H9 (cell line): ENCODE results near the gene ATN1. TPM values are rescaled to one million over a fixed set of nuclear protein-coding genes. Genes with fewer than 3 reads are reported as not detected.
A peak's percentile ranks its signal among the peaks of the same experiment; 100 is the strongest.

Experiments used
- DNase-seq: peaks from one replicate; pipeline ENCODE4 v3.0.0-alpha.2; 2017
- H2AFZ ChIP-seq: one replicate; pipeline ENCODE4 v1.6.1; 2013; ENCODE audit warnings: mild to moderate bottlenecking, low read length, control low read depth, moderate library complexity
- H2AK5ac ChIP-seq: 2 replicates; pipeline ENCODE4 v1.6.1; 2013; ENCODE audit warnings: low read length, control low read depth, mixed read lengths; ENCODE audit not compliant: insufficient read length
- H2BK120ac ChIP-seq: one replicate; pipeline ENCODE4 v1.6.1; 2013; ENCODE audit warnings: low read depth, mild to moderate bottlenecking, low read length, control low read depth, inconsistent platforms; ENCODE audit not compliant: poor library complexity, severe bottlenecking
- H2BK12ac ChIP-seq: 2 replicates; pipeline ENCODE4 v1.6.1; 2013; ENCODE audit warnings: low read length, control low read depth, mixed read lengths, low read depth; ENCODE audit not compliant: insufficient read length
- H2BK15ac ChIP-seq: 2 replicates; pipeline ENCODE4 v1.6.1; 2013; ENCODE audit warnings: low read depth, low read length, control low read depth
- H2BK20ac ChIP-seq: one replicate; pipeline ENCODE4 v1.6.1; 2013; ENCODE audit warnings: low read depth, mild to moderate bottlenecking, low read length, control low read depth, inconsistent platforms; ENCODE audit not compliant: poor library complexity, severe bottlenecking
- H2BK5ac ChIP-seq: 2 replicates; pipeline ENCODE4 v1.6.1; 2013; ENCODE audit warnings: low read length, control low read depth, mixed read lengths; ENCODE audit not compliant: insufficient read length
- H3K14ac ChIP-seq: 2 replicates; pipeline ENCODE4 v1.6.1; 2013; ENCODE audit warnings: low read length, control low read depth; ENCODE audit not compliant: insufficient read depth
- H3K18ac ChIP-seq: 2 replicates; pipeline ENCODE4 v1.6.1; 2013; ENCODE audit warnings: low read depth, mild to moderate bottlenecking, mixed read lengths, low read length, control low read depth; ENCODE audit not compliant: insufficient read length
- H3K23ac ChIP-seq: 2 replicates; pipeline ENCODE4 v1.6.1; 2013; ENCODE audit warnings: low read length, control low read depth, mixed read lengths, low read depth; ENCODE audit not compliant: insufficient read length
- H3K23me2 ChIP-seq: 2 replicates; pipeline ENCODE4 v1.6.1; 2013; ENCODE audit warnings: low read depth, mild to moderate bottlenecking, mixed read lengths, low read length, control low read depth; ENCODE audit not compliant: insufficient read length, poor library complexity, severe bottlenecking
- H3K27ac ChIP-seq: 2 replicates; pipeline ENCODE4 v1.5.1; 2013; ENCODE audit warnings: low read length, control low read depth, mixed read lengths, low read depth; ENCODE audit not compliant: insufficient read length
- H3K27me3 ChIP-seq: 2 replicates; pipeline ENCODE4 v1.6.1; 2013; ENCODE audit warnings: low read length, control low read depth, inconsistent platforms; ENCODE audit not compliant: insufficient read depth
- H3K4ac ChIP-seq: 2 replicates; pipeline ENCODE4 v1.6.1; 2013; ENCODE audit warnings: low read depth, mild to moderate bottlenecking, control low read depth, inconsistent platforms, low read length, moderate library complexity
- H3K4me1 ChIP-seq: 2 replicates; pipeline ENCODE4 v1.6.1; 2013; ENCODE audit warnings: low read length, control low read depth, inconsistent platforms; ENCODE audit not compliant: insufficient read depth
- H3K4me2 ChIP-seq: 2 replicates; pipeline ENCODE4 v1.6.1; 2013; ENCODE audit warnings: low read length, control low read depth, mixed read lengths; ENCODE audit not compliant: insufficient read length, insufficient read depth
- H3K56ac ChIP-seq: 2 replicates; pipeline ENCODE4 v1.6.1; 2013; ENCODE audit warnings: low read depth, mild to moderate bottlenecking, mixed read lengths, low read length, control low read depth; ENCODE audit not compliant: insufficient read length
- H3K79me1 ChIP-seq: 2 replicates; pipeline ENCODE4 v1.6.1; 2013; ENCODE audit warnings: low read depth, mild to moderate bottlenecking, moderate library complexity, low read length, control low read depth, inconsistent platforms; ENCODE audit not compliant: insufficient read depth, poor library complexity, severe bottlenecking
- H3K79me2 ChIP-seq: 2 replicates; pipeline ENCODE4 v1.6.1; 2013; ENCODE audit warnings: low read length, control low read depth, inconsistent platforms; ENCODE audit not compliant: insufficient read depth
- H3K9ac ChIP-seq: 2 replicates; pipeline ENCODE4 v1.6.1; 2013; ENCODE audit warnings: low read length, control low read depth, mixed read lengths; ENCODE audit not compliant: insufficient read length; ENCODE audit errors: extremely low read depth
- H3K9me3 ChIP-seq: one replicate; pipeline ENCODE4 v1.6.1; 2013; ENCODE audit warnings: low read depth, low read length, inconsistent platforms; ENCODE audit not compliant: control insufficient read depth
- H3T11ph ChIP-seq: one replicate; pipeline ENCODE4 v1.6.1; 2013; ENCODE audit warnings: mild to moderate bottlenecking, low read length, control low read depth, inconsistent platforms
- H4K20me1 ChIP-seq: one replicate; pipeline ENCODE4 v1.6.1; 2013; ENCODE audit not compliant: control insufficient read depth, insufficient read length, insufficient read depth
- H4K5ac ChIP-seq: 2 replicates; pipeline ENCODE4 v1.6.1; 2013; ENCODE audit warnings: low read depth, mild to moderate bottlenecking, mixed read lengths, low read length, control low read depth; ENCODE audit not compliant: insufficient read length
- H4K8ac ChIP-seq: replicated peaks from 2 replicates; pipeline ENCODE4 v1.6.1; 2013; ENCODE audit warnings: low read length, control low read depth, mixed read lengths, low read depth; ENCODE audit not compliant: insufficient read length
- H4K91ac ChIP-seq: 2 replicates; pipeline ENCODE4 v1.6.1; 2013; ENCODE audit warnings: low read depth, mild to moderate bottlenecking, moderate library complexity, mixed read lengths, low read length, control low read depth; ENCODE audit not compliant: insufficient read length
- H3K27ac Mint-ChIP-seq, 3 experiments: 2 replicates in 2 of 3; 3 replicates in 1 of 3; pipeline ENCODE4 v1.8.0; 2020 to 2021; ENCODE audit warnings: mixed read lengths in 3 of 3, mild to moderate bottlenecking in 1 of 3, moderate library complexity in 1 of 3
- H3K27me3 Mint-ChIP-seq: 2 replicates; pipeline ENCODE4 v1.8.0; 2021; ENCODE audit warnings: low read depth, mild to moderate bottlenecking, moderate library complexity, mixed read lengths
- H3K36me3 Mint-ChIP-seq, 3 experiments: 2 replicates in 2 of 3; 3 replicates in 1 of 3; pipeline ENCODE4 v1.8.0; 2020 to 2021; ENCODE audit warnings: low read depth in 3 of 3, mixed read lengths in 3 of 3; ENCODE audit not compliant: insufficient read depth in 1 of 3
- H3K4me1 Mint-ChIP-seq, 2 experiments: 2 replicates each; pipeline ENCODE4 v1.8.0; 2020; ENCODE audit warnings: mixed read lengths in 2 of 2
- H3K4me3 Mint-ChIP-seq, 2 experiments: 2 replicates in 1 of 2; 3 replicates in 1 of 2; pipeline ENCODE4 v1.8.0; 2020 to 2021; ENCODE audit warnings: mild to moderate bottlenecking in 2 of 2, mixed read lengths in 2 of 2, moderate library complexity in 1 of 2
- H3K9me3 Mint-ChIP-seq, 2 experiments: 2 replicates in 1 of 2; 3 replicates in 1 of 2; pipeline ENCODE4 v1.8.0; 2020; ENCODE audit warnings: mild to moderate bottlenecking in 2 of 2, mixed read lengths in 2 of 2, moderate library complexity in 1 of 2
- WGBS: extraction: QIAGEN DNeasy Blood & Tissue Kit; methylation state at CpG from one replicate; pipeline ENCODE4 v1.1.7; 2013; ENCODE audit warnings: missing lambda C conversion rate, low lambda C conversion rate, mixed read lengths; ENCODE audit not compliant: insufficient read length; ENCODE audit errors: extremely low coverage; 5-methylcytosine and 5-hydroxymethylcytosine counted together
- total RNA-seq: library from RNA; stranded (reverse); gene quantifications from 2 replicates; pipeline ENCODE4 v1.2.1, GENCODE V29; 2021
- TF ChIP-seq, protein P1 (sequence below): fragments of 200-600 bp; sonication (generic); conservative IDR thresholded peaks from 3 replicates; pipeline ENCODE4 v1.8.0; 2021; ENCODE audit warnings: antibody characterized with exemption, mild to moderate bottlenecking

ATN1 gene
- total RNA-seq, 1 experiment from 2014 or later, result 103 TPM

DNA sequence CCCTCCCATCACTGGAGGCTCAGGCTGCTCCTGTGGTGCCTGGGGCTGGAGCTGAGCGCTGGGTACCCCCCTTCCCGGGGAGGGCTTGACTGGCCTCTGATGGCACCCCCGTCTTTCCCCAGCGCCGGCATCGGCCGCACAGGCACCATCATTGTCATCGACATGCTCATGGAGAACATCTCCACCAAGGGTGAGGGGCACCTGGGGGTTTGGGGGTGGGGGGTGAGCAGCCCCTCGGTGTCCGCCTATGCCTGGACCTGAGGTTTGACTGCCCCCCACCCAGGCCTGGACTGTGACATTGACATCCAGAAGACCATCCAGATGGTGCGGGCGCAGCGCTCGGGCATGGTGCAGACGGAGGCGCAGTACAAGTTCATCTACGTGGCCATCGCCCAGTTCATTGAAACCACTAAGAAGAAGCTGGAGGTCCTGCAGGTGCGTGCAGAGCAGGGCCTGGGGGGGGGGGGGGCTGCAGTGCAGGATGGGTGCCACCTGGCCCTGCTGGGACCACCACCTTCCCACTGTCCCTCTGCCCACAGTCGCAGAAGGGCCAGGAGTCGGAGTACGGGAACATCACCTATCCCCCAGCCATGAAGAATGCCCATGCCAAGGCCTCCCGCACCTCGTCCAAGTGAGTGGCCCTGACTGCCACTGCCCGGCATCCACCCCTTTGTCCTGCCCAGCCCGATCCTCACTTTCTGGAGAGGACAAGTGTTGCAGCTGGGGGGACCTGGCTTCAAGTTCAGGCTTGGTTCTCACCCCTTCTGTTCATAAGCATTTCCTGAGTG is 32.2 kb downstream of the ATN1 start:
- H3K9me3 Mint-ChIP-seq, result no peaks in the 10 kb centered on the region
- peaks cover 0 to 16% (median under 1%) of the 10 kb centered on the region in 3 experiments; a peak in 4 of 7 replicates for H3K36me3 Mint-ChIP-seq
- no peaks in the 10 kb centered on the region for H3K79me1 ChIP-seq
- H3K56ac ChIP-seq, result no peak overlapping the region
- H3K23ac ChIP-seq, result no peak overlapping the region
- H3K4me1 ChIP-seq, result peaks cover 6% of the 10 kb centered on the region; the same call in 1 of the 2 replicates
- H3K23me2 ChIP-seq, result peaks cover 17% of the 10 kb centered on the region
- H3K4me2 ChIP-seq, result no peak overlapping the region
- H3K27ac Mint-ChIP-seq, result peak overlapping the region in 2 of 3 experiments; percentile 31 to 87; a peak in 2 of 7 replicates
- no peaks in the 10 kb centered on the region; the same call in 1 of the 2 replicates for H3K27me3 Mint-ChIP-seq
- H2BK15ac ChIP-seq, result no peak overlapping the region
- no peak overlapping the region; the same call in 1 of the 2 replicates for H3K14ac ChIP-seq
- H3K4ac ChIP-seq, result no peak overlapping the region
- H4K8ac ChIP-seq, result no peak overlapping the region
- H2BK5ac ChIP-seq, result no peak overlapping the region
- WGBS, result no CpG with 5 or more reads among the region's 26 CpGs
- no peak overlapping the region for H4K5ac ChIP-seq
- no peak overlapping the region for H2BK120ac ChIP-seq
- H3K79me2 ChIP-seq, result no peaks in the 10 kb centered on the region; the same call in 1 of the 2 replicates
- no peak overlapping the region for H2AK5ac ChIP-seq
- TF ChIP-seq, protein P1, sequence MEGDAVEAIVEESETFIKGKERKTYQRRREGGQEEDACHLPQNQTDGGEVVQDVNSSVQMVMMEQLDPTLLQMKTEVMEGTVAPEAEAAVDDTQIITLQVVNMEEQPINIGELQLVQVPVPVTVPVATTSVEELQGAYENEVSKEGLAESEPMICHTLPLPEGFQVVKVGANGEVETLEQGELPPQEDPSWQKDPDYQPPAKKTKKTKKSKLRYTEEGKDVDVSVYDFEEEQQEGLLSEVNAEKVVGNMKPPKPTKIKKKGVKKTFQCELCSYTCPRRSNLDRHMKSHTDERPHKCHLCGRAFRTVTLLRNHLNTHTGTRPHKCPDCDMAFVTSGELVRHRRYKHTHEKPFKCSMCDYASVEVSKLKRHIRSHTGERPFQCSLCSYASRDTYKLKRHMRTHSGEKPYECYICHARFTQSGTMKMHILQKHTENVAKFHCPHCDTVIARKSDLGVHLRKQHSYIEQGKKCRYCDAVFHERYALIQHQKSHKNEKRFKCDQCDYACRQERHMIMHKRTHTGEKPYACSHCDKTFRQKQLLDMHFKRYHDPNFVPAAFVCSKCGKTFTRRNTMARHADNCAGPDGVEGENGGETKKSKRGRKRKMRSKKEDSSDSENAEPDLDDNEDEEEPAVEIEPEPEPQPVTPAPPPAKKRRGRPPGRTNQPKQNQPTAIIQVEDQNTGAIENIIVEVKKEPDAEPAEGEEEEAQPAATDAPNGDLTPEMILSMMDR, result no peak
- no peak overlapping the region for H2BK20ac ChIP-seq
- H3K4me3 Mint-ChIP-seq, result no peak overlapping the region
- H3K27me3 ChIP-seq, result no peaks in the 10 kb centered on the region
- H3K27ac ChIP-seq, result no peak overlapping the region
- no peak overlapping the region for H3K9ac ChIP-seq
- DNase-seq, result no peak
- no peak overlapping the region for H3K18ac ChIP-seq
- H3T11ph ChIP-seq, result no peak overlapping the region
- H2BK12ac ChIP-seq, result no peak overlapping the region
- H4K20me1 ChIP-seq, result no peaks in the 10 kb centered on the region
- peaks cover 37 to 52% of the 10 kb centered on the region in 2 experiments for H3K4me1 Mint-ChIP-seq
- H2AFZ ChIP-seq, result no peak overlapping the region
- H3K9me3 ChIP-seq, result no peaks in the 10 kb centered on the region
- no peak overlapping the region for H4K91ac ChIP-seq
